HepG2 (cell line): Measurements from ENCODE around the gene TTC22. TPM values are rescaled to one million over a fixed set of nuclear protein-coding genes. Genes with fewer than 3 reads are reported as not detected.
A peak's percentile ranks its signal among the peaks of the same experiment; 100 is the strongest.

ENCODE experiments used
- CEBPB ChIP-seq: IDR thresholded peaks from 2 replicates; pipeline ENCODE4 v1.6.1; 2011; ENCODE audit warnings: low read depth, low read length, improper control_type of control experiment, borderline replicate concordance
- CENPT ChIP-seq: sonication (generic); formaldehyde crosslinking; IDR thresholded peaks from 2 replicates; pipeline ENCODE4 v1.8.0; 2022; ENCODE audit warnings: low read depth, mild to moderate bottlenecking, moderate library complexity, missing genetic modification reagents
- GZF1 ChIP-seq: sonication (generic); formaldehyde crosslinking; IDR thresholded peaks from 2 replicates; pipeline ENCODE4 v1.5.1; 2020; ENCODE audit warnings: mild to moderate bottlenecking, missing genetic modification reagents
- HDAC2 ChIP-seq: sonication (generic); formaldehyde crosslinking; IDR thresholded peaks from 2 replicates; pipeline ENCODE4 v1.4.0; 2020; ENCODE audit warnings: missing genetic modification reagents
- MAFK ChIP-seq, 2 experiments: IDR thresholded peaks in 1 of 2; conservative IDR thresholded peaks in 1 of 2; 2 replicates each; pipeline ENCODE4 v1.6.1; 2011; ENCODE audit warnings: improper control_type of control experiment in 2 of 2, low read length in 2 of 2
- NFIB ChIP-seq: sonication (generic); formaldehyde crosslinking; IDR thresholded peaks from 2 replicates; pipeline ENCODE4 v1.9.0; 2021; ENCODE audit warnings: missing genetic modification reagents, mild to moderate bottlenecking, borderline replicate concordance
- RFX5 ChIP-seq: IDR thresholded peaks from 2 replicates; pipeline ENCODE4 v1.6.1; 2011; ENCODE audit warnings: low read depth, low read length, improper control_type of control experiment
- RXRB ChIP-seq: IDR thresholded peaks from 2 replicates; pipeline ENCODE4 v1.6.1; 2016; ENCODE audit warnings: borderline replicate concordance, missing genetic modification reagents, missing compliant biosample characterization
- SYNCRIP ChIP-seq: fragments of 200-400 bp; formaldehyde crosslinking; IDR thresholded peaks from 2 replicates; pipeline ENCODE4 v1.6.1; 2018; ENCODE audit warnings: mild to moderate bottlenecking, low read depth, low read length; ENCODE audit not compliant: insufficient read depth
- THAP11 ChIP-seq: IDR thresholded peaks from 2 replicates; pipeline ENCODE4 v1.6.1; 2016; ENCODE audit warnings: missing biosample characterization, missing genetic modification reagents
- ZNF260 ChIP-seq: sonication (generic); formaldehyde crosslinking; IDR thresholded peaks from 2 replicates; pipeline ENCODE4 v1.4.0; 2020; ENCODE audit warnings: missing genetic modification reagents, low read depth, mild to moderate bottlenecking, borderline replicate concordance
- ZNF30 ChIP-seq: sonication (generic); formaldehyde crosslinking; IDR thresholded peaks from 2 replicates; pipeline ENCODE4 v1.5.0; 2020; ENCODE audit warnings: mild to moderate bottlenecking, missing genetic modification reagents
- ZNF432 ChIP-seq: sonication (generic); formaldehyde crosslinking; IDR thresholded peaks from 2 replicates; pipeline ENCODE4 v1.5.0; 2020; ENCODE audit warnings: missing genetic modification reagents, mild to moderate bottlenecking, borderline replicate concordance
- ZNF451 ChIP-seq: sonication (generic); formaldehyde crosslinking; IDR thresholded peaks from 2 replicates; pipeline ENCODE4 v1.5.0; 2020; ENCODE audit warnings: mild to moderate bottlenecking, missing genetic modification reagents
- ZNF562 ChIP-seq: sonication (generic); formaldehyde crosslinking; IDR thresholded peaks from 2 replicates; pipeline ENCODE4 v1.8.0; 2022; ENCODE audit warnings: missing genetic modification reagents, borderline replicate concordance
- ZNF572 ChIP-seq: sonication (generic); formaldehyde crosslinking; IDR thresholded peaks from 2 replicates; pipeline ENCODE4 v1.5.1; 2020; ENCODE audit warnings: mild to moderate bottlenecking, missing genetic modification reagents
- polyA plus RNA-seq, 8 experiments: library from polyadenylated mRNA; depleted of rRNA in 3 of 8; stranded (reverse) in 7 of 8; unstranded in 1 of 8; fragments of >200 nt; fragmentation: Illumina TruSeq in 4 of 8; extraction: Trizol in 4 of 8; gene quantifications; 2 replicates each; pipeline versions ENCODE4 v1.2.1 to v1.2.3, GENCODE V29; 2011 to 2016; ENCODE audit warnings: low read depth in 4 of 8, missing spikeins in 1 of 8, mixed read lengths in 1 of 8; ENCODE audit not compliant: insufficient read depth in 1 of 8
- total RNA-seq, 5 experiments: library from RNA; depleted of rRNA; stranded (reverse); fragments of >200 nt; fragmentation: Illumina TruSeq; extraction: Trizol; gene quantifications; 2 replicates each; pipeline ENCODE4 v1.2.3, GENCODE V29; 2016; ENCODE audit warnings: low read depth in 1 of 5
- TF ChIP-seq, protein P1 (sequence below): sonication (generic); formaldehyde crosslinking; conservative IDR thresholded peaks from 2 replicates; pipeline ENCODE4 v1.8.0; 2022; ENCODE audit warnings: mild to moderate bottlenecking, moderate library complexity, missing genetic modification reagents
- TF ChIP-seq, protein P2 (sequence below): sonication (generic); formaldehyde crosslinking; IDR thresholded peaks from 2 replicates; pipeline ENCODE4 v1.4.0; 2020; ENCODE audit warnings: mild to moderate bottlenecking, low read depth, missing genetic modification reagents
- TF ChIP-seq, protein P3 (sequence below), 2 experiments: sonication (generic) in 1 of 2; formaldehyde crosslinking in 1 of 2; IDR thresholded peaks; 2 replicates each; pipeline versions ENCODE4 v1.4.0 to v1.6.1; 2016 to 2020; ENCODE audit warnings: borderline replicate concordance in 1 of 2, low read depth in 1 of 2, mild to moderate bottlenecking in 1 of 2, missing genetic modification reagents in 1 of 2
- TF ChIP-seq, protein P4 (sequence below): sonication (generic); formaldehyde crosslinking; IDR thresholded peaks from 2 replicates; pipeline ENCODE4 v1.8.1; 2023; ENCODE audit warnings: mild to moderate bottlenecking, inconsistent platforms, moderate library complexity, missing genetic modification reagents, borderline replicate concordance

Gene TTC22
- total and polyA plus RNA-seq, 2 of the 13 experiments (the other 11 are each of a cell fraction or from before 2014, with no cell fraction given): not detected

DNA sequence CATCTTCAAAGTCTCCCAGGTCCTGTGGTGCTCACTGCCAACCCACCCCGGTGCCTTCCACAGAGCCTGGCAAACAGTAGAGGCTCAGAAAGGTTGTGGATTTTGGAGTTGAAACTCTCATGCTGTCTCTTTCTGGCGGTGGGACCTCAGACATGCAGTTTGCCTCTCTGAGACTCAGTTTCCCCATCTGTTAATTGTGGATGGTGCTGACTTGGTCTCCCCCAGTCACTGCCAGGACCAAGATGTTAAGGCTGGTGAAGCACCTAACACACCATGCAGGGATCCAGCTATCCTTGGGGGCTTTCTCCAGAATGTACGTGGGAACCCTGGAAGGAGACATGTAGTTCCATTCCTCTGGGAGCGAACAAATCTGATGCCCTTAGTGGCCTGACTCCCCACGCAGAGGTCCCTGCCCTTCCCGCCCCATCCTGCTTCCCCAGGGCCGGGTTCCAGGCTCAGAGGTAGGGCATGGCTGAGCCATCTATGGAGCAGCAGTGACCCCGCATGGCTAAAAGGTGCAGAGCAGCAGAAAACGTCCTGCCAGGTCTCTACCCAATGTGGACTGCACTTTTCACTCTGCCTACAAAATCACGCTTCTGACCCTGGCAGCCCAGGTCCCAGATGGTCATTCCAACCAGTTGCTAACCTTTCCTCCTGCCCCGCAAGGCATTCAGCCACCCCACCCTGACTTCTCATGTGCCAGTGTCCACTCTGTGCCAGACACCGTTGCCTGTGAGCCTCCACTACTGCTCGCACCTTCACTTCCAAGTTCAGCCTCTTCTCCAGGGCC, 9.2 kb upstream of the TTC22 start (continued):
- TF ChIP-seq, protein P1, sequence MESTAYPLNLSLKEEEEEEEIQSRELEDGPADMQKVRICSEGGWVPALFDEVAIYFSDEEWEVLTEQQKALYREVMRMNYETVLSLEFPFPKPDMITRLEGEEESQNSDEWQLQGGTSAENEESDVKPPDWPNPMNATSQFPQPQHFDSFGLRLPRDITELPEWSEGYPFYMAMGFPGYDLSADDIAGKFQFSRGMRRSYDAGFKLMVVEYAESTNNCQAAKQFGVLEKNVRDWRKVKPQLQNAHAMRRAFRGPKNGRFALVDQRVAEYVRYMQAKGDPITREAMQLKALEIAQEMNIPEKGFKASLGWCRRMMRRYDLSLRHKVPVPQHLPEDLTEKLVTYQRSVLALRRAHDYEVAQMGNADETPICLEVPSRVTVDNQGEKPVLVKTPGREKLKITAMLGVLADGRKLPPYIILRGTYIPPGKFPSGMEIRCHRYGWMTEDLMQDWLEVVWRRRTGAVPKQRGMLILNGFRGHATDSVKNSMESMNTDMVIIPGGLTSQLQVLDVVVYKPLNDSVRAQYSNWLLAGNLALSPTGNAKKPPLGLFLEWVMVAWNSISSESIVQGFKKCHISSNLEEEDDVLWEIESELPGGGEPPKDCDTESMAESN: no peak
- TF ChIP-seq SYNCRIP: no peak
- TF ChIP-seq ZNF432 (CRISPR knock-in tag): no peak
- no peak for TF ChIP-seq RFX5
- TF ChIP-seq, protein P2, sequence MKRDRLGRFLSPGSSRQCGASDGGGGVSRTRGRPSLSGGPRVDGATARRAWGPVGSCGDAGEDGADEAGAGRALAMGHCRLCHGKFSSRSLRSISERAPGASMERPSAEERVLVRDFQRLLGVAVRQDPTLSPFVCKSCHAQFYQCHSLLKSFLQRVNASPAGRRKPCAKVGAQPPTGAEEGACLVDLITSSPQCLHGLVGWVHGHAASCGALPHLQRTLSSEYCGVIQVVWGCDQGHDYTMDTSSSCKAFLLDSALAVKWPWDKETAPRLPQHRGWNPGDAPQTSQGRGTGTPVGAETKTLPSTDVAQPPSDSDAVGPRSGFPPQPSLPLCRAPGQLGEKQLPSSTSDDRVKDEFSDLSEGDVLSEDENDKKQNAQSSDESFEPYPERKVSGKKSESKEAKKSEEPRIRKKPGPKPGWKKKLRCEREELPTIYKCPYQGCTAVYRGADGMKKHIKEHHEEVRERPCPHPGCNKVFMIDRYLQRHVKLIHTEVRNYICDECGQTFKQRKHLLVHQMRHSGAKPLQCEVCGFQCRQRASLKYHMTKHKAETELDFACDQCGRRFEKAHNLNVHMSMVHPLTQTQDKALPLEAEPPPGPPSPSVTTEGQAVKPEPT: no peak
- TF ChIP-seq, protein P3, sequence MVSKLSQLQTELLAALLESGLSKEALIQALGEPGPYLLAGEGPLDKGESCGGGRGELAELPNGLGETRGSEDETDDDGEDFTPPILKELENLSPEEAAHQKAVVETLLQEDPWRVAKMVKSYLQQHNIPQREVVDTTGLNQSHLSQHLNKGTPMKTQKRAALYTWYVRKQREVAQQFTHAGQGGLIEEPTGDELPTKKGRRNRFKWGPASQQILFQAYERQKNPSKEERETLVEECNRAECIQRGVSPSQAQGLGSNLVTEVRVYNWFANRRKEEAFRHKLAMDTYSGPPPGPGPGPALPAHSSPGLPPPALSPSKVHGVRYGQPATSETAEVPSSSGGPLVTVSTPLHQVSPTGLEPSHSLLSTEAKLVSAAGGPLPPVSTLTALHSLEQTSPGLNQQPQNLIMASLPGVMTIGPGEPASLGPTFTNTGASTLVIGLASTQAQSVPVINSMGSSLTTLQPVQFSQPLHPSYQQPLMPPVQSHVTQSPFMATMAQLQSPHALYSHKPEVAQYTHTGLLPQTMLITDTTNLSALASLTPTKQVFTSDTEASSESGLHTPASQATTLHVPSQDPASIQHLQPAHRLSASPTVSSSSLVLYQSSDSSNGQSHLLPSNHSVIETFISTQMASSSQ (IDR thresholded peaks at IDR 0.05; ENCODE audit: low read depth): no peak
- TF ChIP-seq, protein P3 (CRISPR knock-in tag; IDR thresholded peaks at IDR 0.05; ENCODE audit: borderline replicate concordance): no peak
- TF ChIP-seq, protein P4, sequence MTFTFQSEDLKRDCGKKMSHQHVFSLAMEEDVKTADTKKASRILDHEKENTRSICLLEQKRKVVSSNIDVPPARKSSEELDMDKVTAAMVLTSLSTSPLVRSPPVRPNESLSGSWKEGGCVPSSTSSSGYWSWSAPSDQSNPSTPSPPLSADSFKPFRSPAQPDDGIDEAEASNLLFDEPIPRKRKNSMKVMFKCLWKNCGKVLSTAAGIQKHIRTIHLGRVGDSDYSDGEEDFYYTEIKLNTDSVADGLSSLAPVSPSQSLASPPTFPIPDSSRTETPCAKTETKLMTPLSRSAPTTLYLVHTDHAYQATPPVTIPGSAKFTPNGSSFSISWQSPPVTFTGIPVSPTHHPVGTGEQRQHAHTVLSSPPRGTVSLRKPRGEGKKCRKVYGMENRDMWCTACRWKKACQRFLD (CRISPR knock-in tag): no peak
- no peak for TF ChIP-seq ZNF572 (CRISPR knock-in tag)
- TF ChIP-seq ZNF30: no peak
- TF ChIP-seq MAFK (conservative IDR thresholded peaks at IDR 0.05 in 1 of 2, IDR thresholded peaks at IDR 0.05 in 1 of 2; ENCODE audit: low read length in 2 of 2): no peak
- no peak for TF ChIP-seq CEBPB
- TF ChIP-seq CENPT: no peak
- TF ChIP-seq GZF1 (CRISPR knock-in tag): no peak
- no peak for TF ChIP-seq RXRB (CRISPR knock-in tag)
- no peak for TF ChIP-seq ZNF451 (CRISPR knock-in tag)
- TF ChIP-seq THAP11: 0 out of 2 replicates have a peak, but pooled peaks have one; percentile 23
- TF ChIP-seq ZNF260 (CRISPR knock-in tag): no peak
- TF ChIP-seq ZNF562: no peak
- peak; percentile 38; the same call in 1 of the 2 replicates for TF ChIP-seq HDAC2 (CRISPR knock-in tag)
- TF ChIP-seq NFIB (CRISPR knock-in tag): no peak
